Ovary (tissue), 9 donors: ENCODE measurements around the gene SLC6A15. TPM values are rescaled to one million over a fixed set of nuclear protein-coding genes. Genes with fewer than 3 reads are reported as not detected.

Experiments
- DNase-seq, 5 donors: peaks; one replicate each; pipeline ENCODE4 v3.0.0-alpha.2; 2019 to 2020
- H3K27ac ChIP-seq, 2 donors: fragments of 200-600 bp; one replicate each; pipeline versions ENCODE4 v1.5.1 to v1.8.0; 2019 to 2022
- H3K27me3 ChIP-seq: fragments of 200-600 bp; one replicate; pipeline ENCODE4 v1.8.0; 2022
- H3K36me3 ChIP-seq: fragments of 200-600 bp; sonication (generic); one replicate; pipeline ENCODE4 v1.5.1; 2019
- H3K4me1 ChIP-seq: one replicate; pipeline ENCODE4 v1.8.1; 2013; ENCODE audit warnings: mild to moderate bottlenecking, moderate library complexity; ENCODE audit not compliant: insufficient read depth
- H3K4me3 ChIP-seq: fragments of 200-600 bp; sonication (generic); one replicate; pipeline ENCODE4 v1.5.1; 2017
- H3K9me3 ChIP-seq, 2 donors: fragments of 200-600 bp in 1 of 2; sonication (generic) in 1 of 2; one replicate each; pipeline versions ENCODE4 v1.5.1 to v1.8.1; 2013 to 2019; ENCODE audit warnings: mild to moderate bottlenecking in 1 of 2, moderate library complexity in 1 of 2
- EP300 ChIP-seq: sonication (generic); formaldehyde crosslinking; IDR thresholded peaks from one replicate; pipeline ENCODE4 v1.6.1; 2017; ENCODE audit warnings: antibody characterized with exemption
- POLR2A ChIP-seq: fragments of 450-650 bp; IDR thresholded peaks from one replicate; pipeline ENCODE4 v1.6.1; 2017; ENCODE audit warnings: antibody characterized with exemption, mild to moderate bottlenecking, moderate library complexity
- WGBS, 3 donors: extraction: QIAGEN DNeasy Blood & Tissue Kit in 1 of 3; methylation state at CpG; one replicate each; pipeline versions ENCODE4 v1.1.5 to v1.1.7; 2013 to 2017; 5-methylcytosine and 5-hydroxymethylcytosine counted together
- intact Hi-C, 4 donors: fragments of 100-400 bp; cut with DNase I; formaldehyde crosslinking; loops; one replicate each; pipeline versions ENCODE4 v1.11.0 to v1.15.1; 2022 to 2023
- polyA plus RNA-seq, 2 donors: library from polyadenylated mRNA; stranded (reverse); fragments of 200-250 nt in 1 of 2; fragments of 350-450 nt in 1 of 2; fragmentation: Illumina TruSeq in 1 of 2; extraction: RNeasy Lipid Tissue Mini Kit (QIAGEN cat#74804) in 1 of 2; gene quantifications; one replicate each; pipeline ENCODE4 v1.2.3, GENCODE V29; 2013 to 2014
- total RNA-seq, 7 donors: library from RNA; depleted of rRNA in 2 of 7; stranded (reverse); fragments of >200 nt in 2 of 7; fragmentation: NEBNext Ultra II Directional in 3 of 7; extraction: Animal tissue kit (Norgen Biotek cat#: 25700) in 3 of 7; gene quantifications; one replicate each; pipeline versions ENCODE4 v1.1.0 to v1.2.4, GENCODE V29; 2016 to 2023
- TF ChIP-seq, protein P1 (sequence below), 3 donors: fragments of 450-650 bp in 2 of 3; fragments of 200-600 bp in 1 of 3; IDR thresholded peaks; one replicate each; pipeline versions ENCODE4 v1.5.1 to v1.8.0; 2016 to 2022; ENCODE audit warnings: antibody characterized with exemption in 3 of 3, mild to moderate bottlenecking in 1 of 3
- donor health status: DM: no; HTN: no; CAD: no; lungs with moderate emphysema.
- donor health status: DM: no; HTN: no; CAD: no.
- donor health status: Bipolar disorder and iron deficiency.
- donor health status: DM: yes; HTN: yes; CAD: no.
- donor health status: DM: no; HTN: no; CAD: no.
- donor health status: DM: yes; HTN: yes; CAD: no.

Gene SLC6A15
- total and polyA plus RNA-seq, 9 donors: 0.02 to 1.8 (median 0.37) TPM

DNA sequence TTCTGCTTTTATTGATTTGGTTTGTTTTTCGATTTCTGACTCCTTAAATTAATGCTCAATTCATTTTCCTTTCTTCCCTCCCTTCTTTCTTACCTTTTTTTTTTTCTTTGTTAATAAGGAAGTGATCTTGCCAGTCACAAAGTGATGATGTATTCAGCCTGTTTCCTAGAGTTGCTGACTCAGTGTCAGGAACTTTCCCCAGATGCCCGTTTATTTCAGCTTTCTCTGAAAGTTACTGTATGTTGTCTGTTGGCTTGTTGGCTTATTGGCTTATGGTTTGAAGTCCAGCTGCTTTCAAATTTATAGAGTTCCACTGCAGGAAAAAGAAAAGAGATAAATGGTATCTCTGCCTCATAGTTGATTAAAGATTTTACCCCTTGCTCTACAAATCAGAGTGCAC is 12.4 kb upstream of the SLC6A15 start:
- no peak for DNase-seq
- 23 to 26% (median 26%) methylated on average over 2 of the region's 2 CpGs for WGBS, 3 donors
- Histone ChIP-seq H3K9me3 (no peaks in the 10 kb centered on the region), H3K4me1 (no peaks in the 10 kb centered on the region), H3K36me3 (no peaks in the 10 kb centered on the region), H3K27ac (no peak overlapping the region), H3K27me3 (no peaks in the 10 kb centered on the region), H3K4me3 (no peak overlapping the region)
- TF ChIP-seq, protein P1, sequence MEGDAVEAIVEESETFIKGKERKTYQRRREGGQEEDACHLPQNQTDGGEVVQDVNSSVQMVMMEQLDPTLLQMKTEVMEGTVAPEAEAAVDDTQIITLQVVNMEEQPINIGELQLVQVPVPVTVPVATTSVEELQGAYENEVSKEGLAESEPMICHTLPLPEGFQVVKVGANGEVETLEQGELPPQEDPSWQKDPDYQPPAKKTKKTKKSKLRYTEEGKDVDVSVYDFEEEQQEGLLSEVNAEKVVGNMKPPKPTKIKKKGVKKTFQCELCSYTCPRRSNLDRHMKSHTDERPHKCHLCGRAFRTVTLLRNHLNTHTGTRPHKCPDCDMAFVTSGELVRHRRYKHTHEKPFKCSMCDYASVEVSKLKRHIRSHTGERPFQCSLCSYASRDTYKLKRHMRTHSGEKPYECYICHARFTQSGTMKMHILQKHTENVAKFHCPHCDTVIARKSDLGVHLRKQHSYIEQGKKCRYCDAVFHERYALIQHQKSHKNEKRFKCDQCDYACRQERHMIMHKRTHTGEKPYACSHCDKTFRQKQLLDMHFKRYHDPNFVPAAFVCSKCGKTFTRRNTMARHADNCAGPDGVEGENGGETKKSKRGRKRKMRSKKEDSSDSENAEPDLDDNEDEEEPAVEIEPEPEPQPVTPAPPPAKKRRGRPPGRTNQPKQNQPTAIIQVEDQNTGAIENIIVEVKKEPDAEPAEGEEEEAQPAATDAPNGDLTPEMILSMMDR (IDR thresholded peaks at IDR 0.05): no peak
- TF ChIP-seq POLR2A: no peak
- no peak for TF ChIP-seq EP300
- intact Hi-C loops: no loop called here

DNA sequence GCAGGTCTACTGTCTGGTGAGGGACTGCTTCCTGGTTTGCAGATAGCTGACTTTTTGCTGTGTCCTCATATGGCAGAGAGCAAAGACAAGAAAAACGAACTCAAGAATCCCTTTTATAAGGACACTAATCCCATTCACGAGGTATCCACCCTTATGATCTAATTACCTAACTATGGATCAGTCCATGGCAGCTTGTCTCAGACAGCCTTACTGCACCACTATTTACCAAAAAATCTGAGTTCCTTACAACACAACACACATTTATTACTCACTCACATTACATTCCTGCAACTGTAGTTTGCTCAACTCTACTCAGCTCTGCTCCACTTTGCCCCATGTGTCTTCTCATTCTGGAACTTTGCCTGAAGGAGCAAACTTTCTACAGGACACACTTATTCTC is 10.1 kb upstream of the SLC6A15 start:
- no peak for DNase-seq
- 59 to 74% (median 70%) methylated on average over 2 of the region's 2 CpGs for WGBS, 3 donors
- Histone ChIP-seq H3K27me3 (no peaks in the 10 kb centered on the region), H3K9me3 (no peaks in the 10 kb centered on the region), H3K27ac (no peak overlapping the region), H3K4me1 (no peaks in the 10 kb centered on the region), H3K4me3 (no peak overlapping the region), H3K36me3 (no peaks in the 10 kb centered on the region)
- intact Hi-C loops: no loop called here
- TF ChIP-seq POLR2A: no peak
- no peak for TF ChIP-seq EP300
- TF ChIP-seq, protein P1 (IDR thresholded peaks at IDR 0.05): no peak

DNA sequence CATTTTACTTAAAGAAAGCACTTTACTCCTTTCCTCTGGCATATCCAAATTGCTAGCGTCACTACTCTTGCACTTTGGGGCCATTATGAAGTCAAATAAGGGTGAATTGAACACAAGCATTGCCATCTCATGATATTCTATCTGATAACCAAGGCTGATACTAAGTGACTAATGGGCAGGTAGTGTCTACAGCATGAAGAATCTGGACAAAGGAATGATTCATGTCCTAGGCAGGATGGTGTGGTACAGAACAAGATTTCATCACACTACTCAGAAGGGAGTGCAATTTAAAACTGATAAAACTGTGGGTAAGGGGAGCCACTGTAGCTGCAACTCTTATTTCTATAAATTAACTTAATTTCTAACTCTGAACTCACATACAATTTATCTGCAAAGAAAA is 7.7 kb upstream of the SLC6A15 start:
- TF ChIP-seq POLR2A (no peak), EP300 (no peak)
- intact Hi-C loops: no loop called here
- no peaks in the 10 kb centered on the region for H3K27me3 ChIP-seq
- no peaks in the 10 kb centered on the region for H3K9me3 ChIP-seq
- no peak overlapping the region for H3K4me3 ChIP-seq
- DNase-seq: no peak
- no peaks in the 10 kb centered on the region for H3K4me1 ChIP-seq
- 61 to 71% (median 68%) methylated on average over 1 of the region's 1 CpG for WGBS, 3 donors
- no peaks in the 10 kb centered on the region for H3K36me3 ChIP-seq
- H3K27ac ChIP-seq: no peak overlapping the region

DNA sequence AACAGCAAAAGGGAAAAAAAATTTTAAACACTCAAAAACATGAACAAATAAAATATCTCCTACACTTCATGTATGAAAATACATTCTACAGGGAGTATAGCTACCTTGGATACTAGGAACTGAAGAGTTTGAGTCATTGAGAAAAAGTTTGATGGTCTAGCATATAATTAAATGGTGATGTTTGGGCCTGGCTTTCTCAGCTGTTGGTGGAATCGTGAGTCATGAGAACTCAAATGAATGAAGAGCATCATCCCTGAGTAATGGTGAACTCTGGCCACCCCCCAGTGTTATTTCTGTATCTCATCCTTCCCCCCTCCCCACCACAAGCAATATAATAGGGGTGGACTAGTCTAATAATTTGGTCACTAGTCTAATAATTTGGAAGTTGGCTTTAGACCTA is 6.7 kb upstream of the SLC6A15 start:
- no peak for DNase-seq
- WGBS, 3 donors: 75 to 82% (median 78%) methylated on average over 1 of the region's 1 CpG
- no peak overlapping the region for H3K27ac ChIP-seq
- no peaks in the 10 kb centered on the region for H3K9me3 ChIP-seq
- no peaks in the 10 kb centered on the region for H3K4me1 ChIP-seq
- intact Hi-C loops: no loop called here
- TF ChIP-seq, protein P1 (IDR thresholded peaks at IDR 0.05): no peak
- TF ChIP-seq EP300: no peak
- TF ChIP-seq POLR2A: no peak
- H3K4me3 ChIP-seq: no peak overlapping the region
- H3K36me3 ChIP-seq: no peaks in the 10 kb centered on the region
- H3K27me3 ChIP-seq: no peaks in the 10 kb centered on the region

DNA sequence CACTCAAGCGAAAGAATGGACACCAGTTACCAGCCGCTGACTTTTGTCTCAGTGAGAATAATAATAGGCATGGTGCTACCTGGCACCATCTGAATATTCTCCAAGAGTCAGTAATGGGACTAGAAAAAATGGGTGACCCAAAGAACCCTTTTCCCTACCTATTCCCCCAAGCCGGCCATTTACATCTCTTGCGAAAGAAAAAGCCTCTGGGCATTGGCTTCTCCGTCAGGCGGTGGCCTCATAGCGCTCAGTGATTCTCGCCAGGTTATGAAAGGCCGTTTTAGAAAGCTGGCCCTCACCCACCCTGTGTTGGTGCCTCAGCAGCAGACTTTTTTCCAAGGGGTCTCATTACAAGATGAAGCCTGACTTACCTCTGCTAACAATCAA is 523 bp upstream of the SLC6A15 start:
- H3K9me3 ChIP-seq: no peaks in the 10 kb centered on the region
- no peak for TF ChIP-seq EP300
- TF ChIP-seq POLR2A: no peak
- TF ChIP-seq, protein P1 (IDR thresholded peaks at IDR 0.05): no peak
- DNase-seq: no peak
- peak overlapping the region; percentile 33 for H3K4me3 ChIP-seq
- no peaks in the 10 kb centered on the region for H3K27me3 ChIP-seq
- no peaks in the 10 kb centered on the region for H3K36me3 ChIP-seq
- no peak overlapping the region for H3K27ac ChIP-seq
- peaks cover 10% of the 10 kb centered on the region for H3K4me1 ChIP-seq
- 14 to 21% (median 19%) methylated on average over 9 of the region's 9 CpGs for WGBS, 3 donors
- intact Hi-C loops: no loop called here
